GM18519 (cell line): ENCODE measurements around the gene ABO.
"Not testable (repeated sequence)": the region's sequence is repeated elsewhere in the genome, so short reads cannot be mapped to it uniquely, and the experiment has no call there.

Source experiments
- ATAC-seq: cut with Tn5 transposase; IDR thresholded peaks from one replicate; pipeline ENCODE4 v1.9.1; 2021; ENCODE audit warnings: mild to moderate bottlenecking, moderate library complexity; ENCODE audit not compliant: unreplicated experiment, low FRiP score

Gene ABO

GRCh38 chr9:133207540-133208170 lies 67.3 kb downstream of the ABO start:
- no peak for ATAC-seq

DNA sequence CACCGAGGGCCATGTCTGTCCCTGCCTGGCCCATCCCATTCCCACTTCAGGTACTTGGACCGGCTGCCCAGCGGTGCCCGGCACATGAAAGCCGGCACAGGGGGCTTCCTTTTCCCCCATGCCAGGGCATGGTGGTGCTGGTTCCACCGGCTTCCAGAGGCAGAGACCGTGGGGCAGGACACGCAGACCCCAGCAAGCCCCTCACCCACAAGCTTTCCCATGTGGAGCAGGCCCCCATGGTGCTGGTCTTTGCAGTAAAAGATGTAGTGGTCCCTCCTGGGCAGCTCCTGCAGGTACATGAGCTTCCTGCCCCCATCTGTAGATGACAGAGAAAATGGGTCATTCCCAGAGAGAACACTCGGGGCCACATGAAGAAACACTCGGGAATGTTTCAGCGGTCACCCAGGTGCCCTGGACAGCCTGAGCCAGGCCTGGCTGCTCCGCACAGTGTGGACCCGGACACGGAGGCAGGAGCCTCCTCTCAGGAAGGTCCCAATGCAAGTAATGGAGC lies 67.9 kb downstream of the ABO start:
- no peak for ATAC-seq

GRCh38 chr9:133205996-133206931 lies 68.7 kb downstream of the ABO start:
- ATAC-seq = no peak

GRCh38 chr9:133205481-133205887 lies 69.5 kb downstream of the ABO start:
- not testable (repeated sequence) for ATAC-seq
